HG03060 (cell line): ENCODE measurements around the gene C19orf73.
"Not testable (repeated sequence)": the region's sequence is repeated elsewhere in the genome, so short reads cannot be mapped to it uniquely, and the experiment has no call there.

Experiments used
- ATAC-seq: cut with Tn5 transposase; IDR thresholded peaks from one replicate; pipeline ENCODE4 v1.9.1; 2021; ENCODE audit warnings: low read depth, moderate number of reproducible peaks; ENCODE audit not compliant: unreplicated experiment

Gene C19orf73

DNA sequence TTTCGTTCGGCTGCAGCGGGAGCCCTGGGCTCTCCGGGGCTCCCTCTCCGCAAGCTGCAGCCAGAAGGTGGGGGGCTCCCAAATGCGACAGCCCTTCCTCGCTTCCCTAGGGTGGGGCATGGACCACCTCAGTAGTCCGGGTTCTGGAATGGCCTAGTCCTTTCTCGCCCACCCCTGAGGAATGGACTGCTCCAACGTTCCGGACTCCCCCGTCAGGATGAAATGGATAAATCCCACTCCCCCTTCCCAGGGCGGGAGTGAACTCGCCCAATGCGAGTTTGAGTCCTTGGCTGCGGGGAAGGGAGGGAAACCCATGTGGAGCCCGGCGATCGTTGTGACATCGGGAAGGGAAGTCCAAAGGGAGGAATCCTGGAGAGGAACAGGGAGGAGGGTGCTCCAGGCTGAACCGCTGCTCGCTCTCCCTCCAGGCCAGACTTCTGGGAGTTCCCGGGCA lies 30.7 kb upstream of the C19orf73 start:
- ATAC-seq = no peak

DNA sequence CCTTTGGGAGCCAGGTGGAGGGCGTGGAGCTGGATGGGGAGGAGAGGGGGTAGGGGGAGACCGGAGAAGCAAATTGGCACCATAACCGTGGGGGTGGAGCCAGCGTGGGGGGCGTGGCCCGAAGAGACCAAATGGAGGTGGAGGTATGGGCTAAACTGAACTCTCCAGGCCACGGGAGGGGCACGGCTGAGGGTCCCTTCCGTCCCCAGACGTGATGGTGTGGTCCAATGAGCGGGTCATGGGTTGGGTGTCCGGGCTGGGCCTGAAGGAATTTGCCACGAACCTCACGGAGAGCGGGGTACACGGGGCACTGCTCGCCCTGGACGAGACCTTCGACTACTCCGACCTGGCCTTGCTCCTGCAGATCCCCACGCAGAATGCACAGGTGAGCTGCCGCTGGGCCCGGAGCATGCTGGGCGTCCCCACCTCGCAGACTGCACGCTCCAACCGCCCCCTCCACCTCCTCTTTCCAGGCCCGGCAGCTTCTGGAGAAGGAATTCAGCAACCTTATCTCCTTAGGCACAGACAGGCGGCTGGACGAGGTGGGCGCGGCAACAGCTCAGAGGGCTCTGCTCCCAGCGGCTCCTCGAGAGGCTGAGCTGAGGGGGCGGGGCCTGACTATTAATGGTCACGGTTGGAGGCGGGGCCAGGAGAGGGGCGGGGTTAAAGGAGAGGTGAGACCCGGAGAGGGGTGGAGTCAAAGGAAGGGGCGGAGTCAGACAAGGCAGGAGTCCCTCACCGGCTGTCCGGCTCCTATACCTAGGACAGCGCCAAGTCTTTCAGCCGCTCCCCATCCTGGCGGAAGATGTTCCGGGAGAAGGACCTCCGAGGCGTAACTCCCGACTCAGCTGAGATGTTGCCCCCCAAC lies 30.1 kb upstream of the C19orf73 start:
- no peak for ATAC-seq

GRCh38 chr19:49148044-49148682 lies 29.2 kb upstream of the C19orf73 start:
- ATAC-seq = no peak

DNA sequence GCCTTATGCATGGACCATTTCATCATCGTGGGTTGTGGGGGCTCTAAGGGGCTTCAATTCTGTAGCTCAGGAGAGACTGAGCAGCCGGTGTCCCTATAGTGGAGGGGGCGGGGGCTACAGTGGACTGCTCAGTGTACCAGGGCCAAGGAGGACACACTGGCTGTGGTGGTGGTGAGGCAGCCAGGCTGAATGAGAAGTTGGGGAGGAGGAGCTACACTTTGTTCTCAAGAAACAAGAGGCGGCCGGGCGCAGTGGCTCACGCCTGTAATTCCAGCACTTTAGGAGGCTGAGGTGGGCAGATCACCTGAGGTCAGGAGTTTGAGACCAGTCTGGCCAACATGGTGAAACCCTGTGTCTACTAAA lies 27.4 kb upstream of the C19orf73 start:
- not testable (repeated sequence) for ATAC-seq

GRCh38 chr19:49145573-49146407 lies 26.8 kb upstream of the C19orf73 start:
- no peak for ATAC-seq

DNA sequence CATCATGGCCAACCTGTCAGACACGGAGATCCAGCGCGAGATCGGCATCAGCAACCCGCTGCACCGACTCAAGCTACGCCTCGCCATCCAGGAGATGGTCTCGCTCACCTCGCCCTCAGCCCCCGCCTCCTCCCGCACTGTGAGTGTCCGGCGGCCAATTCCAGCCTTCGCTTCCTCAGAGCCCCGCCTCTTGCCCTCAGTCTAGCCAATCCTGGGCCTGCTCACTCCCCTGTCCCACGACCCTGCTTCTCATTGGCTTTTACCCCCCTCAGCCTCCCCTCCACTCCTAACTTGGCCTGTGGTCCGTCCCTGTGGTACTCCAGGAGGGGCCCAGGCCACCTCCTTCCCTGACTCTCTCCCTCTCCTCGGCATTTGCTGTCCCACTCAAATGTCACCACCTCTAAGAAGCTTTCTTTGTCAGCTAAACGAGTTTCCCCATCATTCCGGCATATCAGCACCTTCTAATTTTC lies 24.0 kb upstream of the C19orf73 start:
- ATAC-seq = no peak

DNA sequence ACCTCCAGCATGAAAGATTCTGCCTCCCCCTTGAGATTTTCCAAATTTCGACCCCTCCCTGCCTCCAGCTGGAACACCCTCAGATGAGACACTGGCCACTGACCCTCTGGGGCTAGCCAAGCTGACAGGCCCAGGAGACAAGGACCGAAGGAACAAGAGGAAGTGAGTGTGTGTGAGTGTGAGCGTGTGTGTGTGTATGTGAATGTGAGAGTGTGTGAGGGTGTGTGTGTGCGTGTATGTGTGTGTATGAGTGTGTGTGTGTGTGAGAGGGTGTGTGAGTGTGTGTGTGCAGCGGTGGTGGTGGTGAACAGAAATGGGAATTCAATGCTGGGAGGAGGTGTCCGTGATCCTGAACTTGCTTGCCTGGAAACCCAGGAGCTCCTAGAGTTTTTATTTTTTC lies 22.4 kb upstream of the C19orf73 start:
- ATAC-seq = no peak

- no peak for ATAC-seq
Observed at GRCh38 chr19:49140951-49141350, 22.0 kb upstream of the C19orf73 start.

DNA sequence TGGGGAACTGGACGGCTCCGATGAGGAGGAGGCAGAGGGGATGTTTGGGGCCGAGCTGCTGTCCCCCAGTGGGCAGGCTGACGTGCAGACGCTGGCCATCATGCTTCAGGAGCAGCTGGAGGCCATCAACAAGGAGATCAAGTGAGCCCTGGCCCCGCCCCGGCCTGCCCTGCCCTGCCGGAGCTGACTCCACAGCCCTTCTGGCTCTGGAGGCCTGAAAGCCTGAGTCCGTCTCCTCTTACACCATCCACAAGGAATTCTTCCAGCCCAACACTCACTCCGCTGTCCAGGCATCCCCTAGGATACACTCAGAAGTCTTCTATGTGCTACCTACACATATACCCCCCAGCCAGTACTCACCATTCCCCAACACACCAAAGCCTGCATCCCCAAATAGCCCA lies 17.8 kb upstream of the C19orf73 start:
- ATAC-seq = no peak

DNA sequence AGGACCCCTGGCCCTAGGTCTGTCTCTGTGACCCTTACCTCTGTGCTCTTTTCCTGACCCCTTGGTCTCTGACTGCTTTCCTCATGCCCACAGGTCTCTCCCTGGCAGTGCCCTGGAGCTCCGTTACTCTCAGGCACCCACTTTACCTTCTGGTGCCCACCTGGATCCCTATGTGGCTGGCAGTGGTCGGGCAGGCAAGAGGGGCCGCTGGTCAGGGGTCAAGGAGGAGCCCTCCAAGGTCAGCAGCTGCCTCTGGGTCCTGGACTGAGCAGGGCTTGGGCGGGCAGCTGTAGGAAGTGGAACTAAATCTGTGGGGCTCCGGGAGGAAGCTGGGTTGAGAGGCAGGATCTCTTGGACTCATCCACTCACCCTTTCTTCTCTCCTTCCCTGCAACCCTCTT lies 16.7 kb upstream of the C19orf73 start:
- no peak for ATAC-seq

DNA sequence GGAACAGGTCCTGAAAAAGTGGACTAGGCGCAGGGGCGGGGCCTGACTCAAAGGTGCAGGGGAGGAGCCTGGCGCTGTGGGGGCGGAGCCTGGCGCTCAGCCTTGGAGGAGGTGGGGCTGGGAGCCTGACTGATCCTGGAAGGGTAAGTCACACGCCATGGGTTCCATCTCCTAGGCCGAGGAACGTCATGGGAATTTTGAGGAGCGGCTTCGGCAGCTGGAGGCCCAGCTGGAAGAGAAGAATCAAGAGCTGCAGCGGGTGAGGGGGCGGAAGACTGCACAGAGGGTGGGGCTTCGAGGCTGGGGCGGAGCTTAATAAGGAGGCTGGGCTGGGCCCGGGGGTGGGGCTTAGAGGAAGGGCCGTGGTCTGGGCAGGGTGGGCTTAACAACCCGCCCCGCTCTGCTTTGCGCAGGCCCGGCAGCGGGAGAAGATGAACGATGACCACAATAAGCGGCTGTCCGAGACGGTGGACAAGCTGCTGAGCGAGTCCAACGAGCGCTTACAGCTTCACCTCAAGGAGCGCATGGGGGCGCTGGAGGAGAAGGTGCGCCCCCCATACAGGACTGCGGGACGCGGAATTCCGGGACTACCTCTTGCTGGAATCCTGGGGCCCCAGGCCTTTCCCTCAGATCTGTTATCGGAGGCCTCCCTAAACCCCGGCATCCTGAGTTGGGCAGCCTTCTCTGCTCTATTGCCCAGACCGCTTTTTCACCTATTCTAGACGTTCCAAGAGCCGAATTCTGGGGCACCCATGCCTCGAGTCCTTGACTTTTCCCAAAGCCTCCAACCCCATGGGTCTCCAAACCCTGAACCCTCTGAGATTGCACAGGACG lies 14.9 kb upstream of the C19orf73 start:
- ATAC-seq = no peak

- ATAC-seq = no peak
Observed at GRCh38 chr19:49132974-49133609, 14.1 kb upstream of the C19orf73 start.

- ATAC-seq = no peak
Observed at GRCh38 chr19:49130325-49130724, 11.4 kb upstream of the C19orf73 start.

- no peak for ATAC-seq
Observed at GRCh38 chr19:49129238-49129583, 10.3 kb upstream of the C19orf73 start.

DNA sequence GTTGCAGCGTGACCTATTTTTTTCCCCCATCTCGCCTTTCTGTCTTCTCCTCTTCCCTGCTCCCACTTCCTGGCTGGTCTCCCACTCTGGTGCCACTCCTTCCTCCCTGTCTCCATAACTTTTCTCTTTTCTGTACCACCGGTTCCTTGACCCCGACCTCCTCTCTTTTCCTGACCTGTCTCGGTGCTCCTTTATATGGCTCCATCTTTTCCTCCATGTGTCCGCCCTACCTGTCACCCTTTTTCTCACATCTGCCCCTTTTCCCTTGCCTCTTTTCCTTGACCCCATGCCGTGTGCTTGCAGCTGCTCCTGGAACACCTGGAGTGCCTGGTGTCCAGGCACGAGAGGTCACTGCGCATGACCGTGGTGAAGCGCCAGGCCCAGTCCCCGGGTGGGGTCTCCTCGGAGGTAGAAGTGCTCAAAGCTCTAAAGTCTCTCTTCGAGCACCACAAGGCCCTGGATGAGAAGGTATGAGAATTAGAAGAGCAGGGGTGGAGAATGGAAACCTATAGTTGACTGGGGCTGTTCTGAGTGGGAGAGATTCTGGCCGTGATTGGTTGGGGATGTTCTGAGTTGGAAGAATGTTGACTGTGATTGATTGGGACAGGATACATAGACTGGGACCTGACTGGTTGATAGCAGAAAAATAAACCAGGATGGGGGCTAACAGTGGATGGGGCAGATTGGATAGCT lies 9.7 kb upstream of the C19orf73 start:
- ATAC-seq = no peak

- ATAC-seq = peak; percentile 78
Observed at GRCh38 chr19:49127674-49128544, 9.0 kb upstream of the C19orf73 start.

DNA sequence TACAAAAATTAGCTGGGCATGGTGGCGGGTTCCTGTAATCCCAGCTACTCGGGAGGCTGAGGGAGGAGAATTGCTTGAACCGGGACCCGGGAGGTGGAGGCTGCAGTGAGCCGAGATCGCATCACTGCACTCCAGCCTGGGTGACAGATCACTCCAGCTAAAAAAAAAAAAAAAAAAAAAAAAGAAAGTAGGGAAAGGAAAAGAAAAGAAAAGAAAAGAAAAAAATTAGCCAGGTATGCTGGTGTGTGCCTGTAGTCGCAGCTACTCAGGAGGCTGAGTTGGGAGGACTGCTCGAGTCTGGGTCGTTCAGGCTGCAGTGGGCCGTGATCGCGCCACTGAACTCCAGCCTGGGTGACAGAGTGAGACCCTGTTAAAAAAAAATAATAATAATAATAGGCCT lies 8.3 kb upstream of the C19orf73 start:
- ATAC-seq = not testable (repeated sequence)

DNA sequence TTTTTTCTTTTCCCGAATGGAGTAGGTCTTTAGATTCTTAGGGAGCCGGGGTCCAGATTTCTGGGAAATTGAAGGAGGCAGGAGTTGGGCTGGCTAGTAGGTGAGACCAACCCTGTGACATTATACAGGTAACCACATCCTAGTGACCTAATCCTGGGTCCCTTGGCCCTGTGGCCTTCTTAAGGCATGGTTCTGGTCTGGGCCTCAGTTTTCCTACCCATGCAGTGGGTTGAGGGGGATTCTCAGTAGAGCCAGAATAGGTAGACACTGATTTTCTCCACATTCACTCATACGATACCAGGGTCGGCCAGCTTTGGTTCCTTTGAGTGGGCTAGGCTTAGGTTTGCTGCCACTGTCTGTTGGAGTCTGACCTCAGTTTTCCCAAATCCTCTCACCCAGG lies 7.6 kb upstream of the C19orf73 start:
- ATAC-seq = no peak
